ENCODE results near the gene NBAS.

- TF ChIP-seq CTCF (IDR thresholded peaks at IDR 0.05 in 4 of 5, conservative IDR thresholded peaks at IDR 0.05 in 1 of 5) (no peak), POLR2A (IDR thresholded peaks at IDR 0.05) (no peak)
Observed at GRCh38 chr2:15511686-15512085, 49.4 kb downstream of the NBAS start.
